Upper lobe of left lung (tissue), 4 donors: Measurements from ENCODE around the gene KLKB1.

Source experiments
- CTCF ChIP-seq, 6 experiments: fragments of 450-650 bp in 4 of 6; fragments of 200-600 bp in 2 of 6; sonication (generic) in 2 of 6; IDR thresholded peaks; one replicate each; pipeline ENCODE4 v1.5.1; 2016 to 2019; ENCODE audit warnings: antibody characterized with exemption in 6 of 6
- EP300 ChIP-seq, 4 donors: sonication (generic); formaldehyde crosslinking; IDR thresholded peaks; one replicate each; pipeline ENCODE4 v1.5.1; 2017; ENCODE audit warnings: antibody characterized with exemption in 4 of 4, control low read depth in 2 of 4
- POLR2A ChIP-seq, 4 donors: fragments of 450-650 bp; IDR thresholded peaks; one replicate each; pipeline ENCODE4 v1.5.1; 2016 to 2017; ENCODE audit warnings: antibody characterized with exemption in 4 of 4, mild to moderate bottlenecking in 2 of 4
- POLR2AphosphoS5 ChIP-seq, 2 donors: sonication (generic); formaldehyde crosslinking; IDR thresholded peaks; one replicate each; pipeline ENCODE4 v1.5.1; 2017; ENCODE audit warnings: antibody characterized with exemption in 2 of 2

DNA sequence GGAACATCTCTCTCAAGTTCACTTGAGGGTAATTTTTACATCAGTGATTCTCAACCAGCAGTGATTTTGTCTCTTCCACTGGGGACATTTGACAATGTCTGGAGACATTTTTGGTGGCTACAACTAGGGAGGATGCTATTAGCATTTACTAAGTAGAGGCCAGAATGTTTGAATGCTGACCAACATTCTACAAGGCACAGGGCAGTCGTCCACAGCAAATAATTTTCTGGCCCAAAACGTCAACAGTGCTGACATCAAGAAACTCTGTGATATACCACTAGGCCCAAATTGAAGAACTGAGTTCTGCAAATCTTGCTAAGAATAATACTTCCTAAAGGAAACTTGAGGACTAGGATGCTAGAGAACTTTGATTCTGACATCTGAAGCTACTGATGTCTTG lies 7.1 kb downstream of the KLKB1 start:
- TF ChIP-seq CTCF (IDR thresholded peaks at IDR 0.05) (no peak), POLR2AphosphoS5 (IDR thresholded peaks at IDR 0.05) (no peak), EP300 (IDR thresholded peaks at IDR 0.05) (no peak), POLR2A (IDR thresholded peaks at IDR 0.05) (no peak)
